GM20431 (cell line): ENCODE measurements around the gene ZNF486.
"Not testable (repeated sequence)": the region's sequence is repeated elsewhere in the genome, so short reads cannot be mapped to it uniquely, and the experiment has no call there.

Experiments
- in situ Hi-C: fragments of 300-500 bp; cut with MseI, MboI; formaldehyde crosslinking; loops from one replicate; pipeline ENCODE4 v1.15.0; 2020; ENCODE audit warnings: low sequenced_read_pairs; ENCODE audit not compliant: unreplicated experiment

Gene ZNF486

GRCh38 chr19:20221605-20222004 is 54.6 kb downstream of the ZNF486 start:
- in situ Hi-C loops: not testable (repeated sequence)

DNA sequence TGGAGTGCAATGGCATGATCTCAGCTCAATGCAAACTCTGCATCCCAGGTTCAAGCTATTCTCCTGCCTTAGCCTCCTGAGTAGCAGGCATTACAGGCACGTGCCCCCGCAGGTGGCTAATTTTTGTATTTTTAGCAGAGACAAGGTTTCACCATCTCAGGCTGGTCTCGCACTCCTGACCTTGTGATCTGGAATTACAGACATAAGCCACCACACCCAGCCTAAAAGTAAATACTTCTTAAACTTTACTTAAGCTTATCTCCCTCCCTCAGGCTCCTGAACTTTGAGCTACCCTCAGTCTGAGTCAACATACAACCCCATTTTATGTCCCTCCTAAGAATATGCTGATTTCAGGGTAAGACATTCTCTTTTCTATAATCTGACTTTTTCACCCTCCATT is 66.1 kb downstream of the ZNF486 start:
- in situ Hi-C loops: no loop called here

DNA sequence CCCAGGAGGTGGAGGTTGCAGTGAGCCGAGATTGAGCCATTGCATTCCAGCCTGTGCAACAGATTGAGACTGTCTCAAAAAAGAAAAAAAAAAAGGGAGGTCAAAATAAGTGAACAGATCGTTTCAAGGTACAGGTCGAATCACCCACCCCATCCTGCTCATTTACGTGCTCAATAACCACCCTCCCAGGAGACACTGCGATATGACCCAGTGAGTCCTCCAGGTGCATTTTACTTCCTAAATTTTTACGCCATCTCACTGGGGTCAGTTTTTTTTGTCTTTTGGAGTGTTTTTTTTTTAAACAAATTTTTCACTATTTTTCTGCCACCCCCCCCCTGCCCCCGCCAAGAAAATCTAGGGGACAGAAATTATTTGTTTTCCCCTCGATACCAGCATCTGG is 68.1 kb downstream of the ZNF486 start:
- in situ Hi-C loops: no loop called here

DNA sequence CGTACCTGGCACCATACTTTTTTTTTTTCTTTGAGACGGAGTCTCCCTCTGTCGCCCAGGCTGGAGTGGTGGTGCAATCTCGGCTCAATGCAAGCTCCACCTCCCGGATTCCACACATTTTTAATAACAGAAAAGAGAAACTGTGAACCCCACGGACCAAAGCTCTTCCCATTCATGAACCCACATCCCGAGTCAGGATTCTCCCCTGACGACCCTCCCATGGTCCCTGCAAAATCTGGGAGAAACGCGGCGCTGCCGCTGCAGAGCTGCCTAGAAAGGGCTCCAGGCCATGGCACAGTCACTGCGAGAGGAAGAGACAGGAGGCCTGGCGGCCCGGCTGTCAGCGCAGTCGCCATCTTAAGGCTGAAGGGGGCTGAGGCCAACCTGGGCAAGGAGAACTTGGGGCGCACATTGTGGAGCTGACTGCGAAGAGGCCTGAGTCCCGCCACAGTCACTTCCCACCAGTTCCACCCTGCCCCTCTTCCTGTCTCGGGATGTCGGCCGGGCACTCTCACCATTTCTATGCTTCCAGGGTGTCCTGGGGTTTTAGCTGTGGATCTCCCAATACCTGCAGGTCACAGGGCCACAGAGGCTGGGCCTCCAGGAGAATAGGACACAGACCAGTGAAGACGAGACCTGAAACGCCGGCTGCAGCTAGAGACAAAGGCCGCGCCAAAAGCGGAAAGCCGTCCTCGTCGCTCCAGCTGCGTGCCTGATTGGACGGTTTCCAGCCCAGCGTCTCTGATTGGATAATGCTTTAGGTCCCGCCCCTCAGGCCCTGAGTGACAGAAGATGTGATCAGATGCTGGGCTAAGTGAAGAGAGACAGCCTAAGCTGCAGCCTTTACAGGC is 71.0 kb downstream of the ZNF486 start:
- in situ Hi-C loops: no loop called here

- in situ Hi-C loops: no loop called here
Observed at GRCh38 chr19:20243629-20244028, 76.6 kb downstream of the ZNF486 start.

- in situ Hi-C loops: no loop called here
Observed at GRCh38 chr19:20244356-20244755, 77.3 kb downstream of the ZNF486 start.

DNA sequence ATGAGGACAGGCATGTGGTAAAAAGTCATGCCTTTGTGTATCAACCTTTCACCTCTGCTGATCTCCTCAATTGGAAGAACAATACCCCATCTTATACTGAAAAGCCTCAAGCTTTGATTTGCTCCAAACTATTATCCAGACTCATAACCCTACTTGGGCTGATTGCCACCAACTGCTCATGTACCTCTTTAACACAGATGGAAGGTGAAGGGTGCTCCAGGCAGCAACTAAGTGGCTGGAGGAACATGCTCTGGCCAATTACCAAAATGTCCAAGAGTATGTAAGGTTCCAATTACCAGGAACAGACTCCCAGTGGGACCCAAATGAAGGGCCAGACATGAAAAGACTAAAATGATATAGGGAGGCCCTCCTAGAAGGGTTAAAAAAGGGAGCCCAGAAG is 78.3 kb downstream of the ZNF486 start:
- in situ Hi-C loops: no loop called here

DNA sequence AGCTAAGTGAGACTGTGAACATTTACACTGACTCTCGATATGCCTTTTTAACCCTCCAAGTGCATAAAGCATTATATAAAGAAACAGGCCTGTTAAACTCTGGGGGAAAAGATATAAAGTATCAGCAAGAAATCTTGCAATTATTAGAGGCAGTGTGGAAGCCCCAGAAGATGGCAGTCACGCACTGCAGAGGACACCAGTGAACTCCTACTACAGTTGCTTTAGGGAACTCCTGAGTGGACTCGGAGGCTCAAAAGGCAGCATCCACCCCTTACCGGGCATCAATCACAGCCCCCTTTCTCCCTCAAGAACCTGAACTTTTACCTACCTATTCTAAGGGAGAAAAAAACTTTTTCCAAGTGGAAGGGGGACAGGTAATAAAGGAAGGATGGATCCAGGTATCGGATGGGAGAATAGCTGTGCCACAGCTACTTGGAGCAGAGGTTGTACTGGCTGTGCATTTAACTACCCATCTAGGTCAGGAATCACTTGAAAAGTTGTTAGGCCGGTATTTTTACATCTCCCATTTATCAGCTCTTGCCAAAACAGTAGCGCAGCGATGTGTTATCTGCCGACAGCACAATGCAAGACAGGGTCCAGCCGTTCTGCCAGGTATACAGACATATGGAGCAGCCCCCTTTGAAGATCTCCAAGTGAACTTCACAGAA is 80.1 kb downstream of the ZNF486 start:
- in situ Hi-C loops: no loop called here

DNA sequence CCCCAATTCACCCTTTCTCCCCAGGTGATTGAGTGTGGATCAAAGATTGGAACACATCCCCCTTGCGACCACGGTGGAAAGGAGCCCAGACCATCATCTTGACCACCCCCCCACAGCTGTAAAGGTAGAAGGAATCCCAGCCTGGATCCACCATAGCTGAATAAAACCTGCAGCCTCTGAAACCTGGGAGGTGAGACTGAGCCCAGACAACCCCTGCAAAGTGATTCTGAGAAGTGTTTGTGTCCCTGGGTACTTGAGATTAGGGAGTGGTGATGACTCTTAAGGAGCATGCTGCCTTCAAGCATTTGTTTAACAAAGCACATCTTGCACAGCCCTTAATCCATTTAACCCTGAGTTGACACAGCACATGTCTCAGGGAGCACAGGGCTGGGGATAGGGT is 81.2 kb downstream of the ZNF486 start:
- in situ Hi-C loops: not testable (repeated sequence)
